ENCODE results near the gene BCL2L11. TPM values are rescaled to one million over a fixed set of nuclear protein-coding genes. Genes with fewer than 3 reads are reported as not detected.

Gene BCL2L11
- total and polyA plus RNA-seq, 10 of the 15 experiments (the other 5 are each of a cell fraction or from before 2014, with no cell fraction given) = 0.29 to 10.1 (median 1.1) TPM

DNA sequence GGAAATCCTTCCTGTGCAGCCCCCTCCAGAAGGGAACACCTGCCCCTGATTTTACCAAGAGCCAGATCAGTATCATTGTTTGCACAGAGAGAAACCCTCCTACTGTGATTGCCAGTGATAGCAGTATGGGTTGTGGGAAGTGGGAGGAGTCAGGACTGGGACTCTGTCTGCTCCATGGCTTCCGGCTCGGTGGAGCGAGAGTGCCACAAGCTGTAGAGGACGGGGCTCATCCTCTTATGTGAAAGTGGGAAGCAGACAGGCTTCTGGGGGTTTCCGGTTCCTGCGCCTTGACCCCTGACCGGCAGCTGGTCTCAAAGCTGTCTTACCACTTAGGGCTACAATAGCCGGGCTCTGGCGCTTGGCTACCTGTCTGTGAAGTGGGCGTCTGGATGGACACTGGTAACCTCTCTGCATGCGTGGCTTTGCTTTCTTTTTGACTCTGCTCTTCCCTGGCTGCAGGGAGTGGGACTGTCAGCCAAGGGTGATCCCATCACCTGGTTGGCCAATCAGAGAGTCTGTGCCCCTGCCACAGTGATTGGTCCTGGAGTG, 79.7 kb downstream of the BCL2L11 start:
- RAD21 ChIA-PET (ENCODE audit: unreplicated experiment) = interaction anchor here (1.9 to 5.8 kb wide), 5 partner anchors 8 to 43 kb away, joined by 4 to 57 read pairs (median 9); no protein-coding TSS in a partner anchor
- POLR2A ChIA-PET = interaction anchor here (1.0 to 2.3 kb wide), 5 partner anchors 9 to 80 kb away, joined by 3 to 6 read pairs (median 4); partner anchors contain the start of gene BCL2L11
- H3K4me2 ChIP-seq (ENCODE audit: control insufficient read depth, insufficient read depth) = no peak overlapping the region; the same call in 1 of the 2 replicates
- H3K27me3 ChIP-seq (replicated peaks in 1 of 2; ENCODE audit: control insufficient read depth in 2 of 2, insufficient read depth in 2 of 2, low read length in 1 of 2) = no peaks in the 10 kb centered on the region
- in situ Hi-C loops (cut with MboI) (loop anchor here (25.0 kb wide), 1 partner anchor 338 kb away; no protein-coding TSS in a partner anchor), intact Hi-C loops (cut with micrococcal nuclease; ENCODE audit: unreplicated experiment) (no loop called here)
- no peak overlapping the region for H3K9ac ChIP-seq (ENCODE audit: control insufficient read depth, insufficient read depth, low read length)
- FAIRE-seq (no peak), ATAC-seq (peak; percentile 2; the same call in 2 of the 3 replicates), DNase-seq (ENCODE audit: low read depth, low spot score) (no peak)
- SMC1A ChIA-PET (ENCODE audit: uncharacterized antibody, unreplicated experiment) = interaction anchor here (1.1 to 7.6 kb wide), 5 partner anchors 8 to 74 kb away, joined by 4 to 113 read pairs (median 12); no protein-coding TSS in a partner anchor
- no peak overlapping the region for H3K4me3 ChIP-seq
- H3K79me2 ChIP-seq (ENCODE audit: control insufficient read depth, insufficient read depth, low read length) = no peaks in the 10 kb centered on the region
- H2AFZ ChIP-seq (ENCODE audit: control insufficient read depth, low read depth, low read length) = no peak overlapping the region
- H3K36me3 ChIP-seq (ENCODE audit: control insufficient read depth in 2 of 2, insufficient read depth in 2 of 2, low read length in 1 of 2) = no peaks in the 10 kb centered on the region
- no TSS peak for BruUV-seq (replicated peaks)
- CTCF ChIA-PET = interaction anchor here (1.5 to 1.9 kb wide), 2 partner anchors 18 to 20 kb away, joined by 3 to 5 read pairs; no protein-coding TSS in a partner anchor
- no peak overlapping the region for H3K27ac ChIP-seq (ENCODE audit: control insufficient read depth, insufficient read depth)
- no peaks in the 10 kb centered on the region for H4K20me1 ChIP-seq (ENCODE audit: control insufficient read depth, insufficient read depth)
- peaks cover 2% of the 10 kb centered on the region; the same call in 2 of the 3 replicates for H3K9me3 ChIP-seq (replicated peaks; ENCODE audit: control insufficient read depth, insufficient read depth, low read length)
- peaks cover 47% of the 10 kb centered on the region for H3K4me1 ChIP-seq (ENCODE audit: control insufficient read depth, insufficient read depth, low read length)
- 83% methylated on average over 11 of the region's 11 CpGs for WGBS (ENCODE audit: insufficient coverage, insufficient replicate concordance, low lambda C conversion rate, missing lambda C conversion rate)
- TF ChIP-seq NR2C1 (IDR thresholded peaks at IDR 0.05) (0 out of 2 replicates have a peak, but pooled peaks have one; percentile 17), NR2C2 (IDR thresholded peaks at IDR 0.05; ENCODE audit: borderline replicate concordance, control insufficient read depth, insufficient read length, low read depth) (no peak), NR2F1 (conservative IDR thresholded peaks at IDR 0.05) (peak; percentile 69), BCL11A (IDR thresholded peaks at IDR 0.05; ENCODE audit: low read depth, low read length) (no peak), GABPA (IDR thresholded peaks at IDR 0.05; ENCODE audit: low read depth) (no peak), ZNF24 (IDR thresholded peaks at IDR 0.05) (no peak), RBBP5 (conservative IDR thresholded peaks at IDR 0.05) (no peak), STAT3 (IDR thresholded peaks at IDR 0.05; ENCODE audit: low read depth, low read length) (no peak), IKZF1 (conservative IDR thresholded peaks at IDR 0.05) (peak; percentile 33), POLR2AphosphoS5 (IDR thresholded peaks at IDR 0.05; ENCODE audit: low read length) (no peak), FOS (IDR thresholded peaks at IDR 0.05; ENCODE audit: borderline replicate concordance, extremely low read depth, insufficient read length) (no peak), USF2 (IDR thresholded peaks at IDR 0.05; ENCODE audit: borderline replicate concordance, low read depth, low read length) (no peak), SREBF2 (IDR thresholded peaks at IDR 0.05; ENCODE audit: low read length) (no peak), CBX3 (IDR thresholded peaks at IDR 0.05; ENCODE audit: borderline replicate concordance, low read depth) (no peak), E2F4 (IDR thresholded peaks at IDR 0.05; ENCODE audit: low read depth, low read length) (no peak), PRDM15 (CRISPR knock-in tag; IDR thresholded peaks at IDR 0.05) (no peak), EED (IDR thresholded peaks at IDR 0.05; ENCODE audit: low read depth) (no peak; the same call in 1 of the 2 replicates), MTA2 (IDR thresholded peaks at IDR 0.05; ENCODE audit: low read depth) (no peak), KLF5 (IDR thresholded peaks at IDR 0.05; ENCODE audit: partially characterized antibody) (no peak), PAX8 (IDR thresholded peaks at IDR 0.05) (no peak), SP1 (IDR thresholded peaks at IDR 0.05; ENCODE audit: low read depth, low read length) (no peak), ZBED1 (IDR thresholded peaks at IDR 0.05; ENCODE audit: borderline replicate concordance) (no peak)

Data from GM12878 (cell line).